ENCODE data around the gene IREB2. TPM values are rescaled to one million over a fixed set of nuclear protein-coding genes. Genes with fewer than 3 reads are reported as not detected.

The IREB2 gene
- total and polyA plus RNA-seq, 4 donors, result 9.8 to 71.5 (median 38.4) TPM

- Histone ChIP-seq H3K27me3 (ENCODE audit: control insufficient read depth in 3 of 3, insufficient read depth in 3 of 3, low read length in 2 of 3) (no peaks in the 10 kb centered on the region), H3K36me3 (ENCODE audit: control insufficient read depth in 4 of 4, insufficient read depth in 4 of 4, low read length in 4 of 4) (peaks cover 8 to 29% (median 10%) of the 10 kb centered on the region in 4 donors), H3K9me3 (ENCODE audit: control insufficient read depth in 4 of 4, insufficient read depth in 3 of 4, low read length in 3 of 4) (no peaks in the 10 kb centered on the region), H3K4me1 (ENCODE audit: control insufficient read depth in 5 of 5, insufficient read depth in 5 of 5, low read length in 5 of 5) (peaks cover 0 to 21% (median 7%) of the 10 kb centered on the region in 5 donors), H3K9ac (ENCODE audit: insufficient read depth in 1 of 2, low read length in 2 of 2) (no peak overlapping the region), H3K27ac (ENCODE audit: low read depth in 1 of 2, low read length in 1 of 2) (no peak overlapping the region), H3K4me3 (no peak overlapping the region)
- ATAC-seq (ENCODE audit: insufficient read depth, low FRiP score) (no peak), DNase-seq (no peak)
- TF ChIP-seq, protein P1, sequence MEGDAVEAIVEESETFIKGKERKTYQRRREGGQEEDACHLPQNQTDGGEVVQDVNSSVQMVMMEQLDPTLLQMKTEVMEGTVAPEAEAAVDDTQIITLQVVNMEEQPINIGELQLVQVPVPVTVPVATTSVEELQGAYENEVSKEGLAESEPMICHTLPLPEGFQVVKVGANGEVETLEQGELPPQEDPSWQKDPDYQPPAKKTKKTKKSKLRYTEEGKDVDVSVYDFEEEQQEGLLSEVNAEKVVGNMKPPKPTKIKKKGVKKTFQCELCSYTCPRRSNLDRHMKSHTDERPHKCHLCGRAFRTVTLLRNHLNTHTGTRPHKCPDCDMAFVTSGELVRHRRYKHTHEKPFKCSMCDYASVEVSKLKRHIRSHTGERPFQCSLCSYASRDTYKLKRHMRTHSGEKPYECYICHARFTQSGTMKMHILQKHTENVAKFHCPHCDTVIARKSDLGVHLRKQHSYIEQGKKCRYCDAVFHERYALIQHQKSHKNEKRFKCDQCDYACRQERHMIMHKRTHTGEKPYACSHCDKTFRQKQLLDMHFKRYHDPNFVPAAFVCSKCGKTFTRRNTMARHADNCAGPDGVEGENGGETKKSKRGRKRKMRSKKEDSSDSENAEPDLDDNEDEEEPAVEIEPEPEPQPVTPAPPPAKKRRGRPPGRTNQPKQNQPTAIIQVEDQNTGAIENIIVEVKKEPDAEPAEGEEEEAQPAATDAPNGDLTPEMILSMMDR (IDR thresholded peaks at IDR 0.05; ENCODE audit: control extremely low read depth, extremely low read depth), result no peak
- 67 to 77% methylated on average over 4 of the region's 4 CpGs for WGBS, 2 donors
Measured at GRCh38 chr15:78448441-78449219, 10.6 kb downstream of the IREB2 start.

- Histone ChIP-seq H3K36me3 (ENCODE audit: control insufficient read depth in 4 of 4, insufficient read depth in 4 of 4, low read length in 4 of 4) (peaks cover 8 to 23% (median 9%) of the 10 kb centered on the region in 4 donors), H3K9me3 (ENCODE audit: control insufficient read depth in 4 of 4, insufficient read depth in 3 of 4, low read length in 3 of 4) (no peaks in the 10 kb centered on the region), H3K4me3 (no peak overlapping the region), H3K4me1 (ENCODE audit: control insufficient read depth in 5 of 5, insufficient read depth in 5 of 5, low read length in 5 of 5) (peaks cover 0 to 25% (median 7%) of the 10 kb centered on the region in 5 donors), H3K9ac (ENCODE audit: insufficient read depth in 1 of 2, low read length in 2 of 2) (no peak overlapping the region), H3K27me3 (ENCODE audit: control insufficient read depth in 3 of 3, insufficient read depth in 3 of 3, low read length in 2 of 3) (no peaks in the 10 kb centered on the region), H3K27ac (ENCODE audit: low read depth in 1 of 2, low read length in 1 of 2) (no peak overlapping the region)
- 63 to 69% methylated on average over 8 of the region's 8 CpGs for WGBS, 2 donors
- ATAC-seq (ENCODE audit: insufficient read depth, low FRiP score) (no peak), DNase-seq (no peak)
- TF ChIP-seq, protein P1 (IDR thresholded peaks at IDR 0.05; ENCODE audit: control extremely low read depth, extremely low read depth), result no peak
Measured at GRCh38 chr15:78449220-78449999, 11.4 kb downstream of the IREB2 start.

DNA sequence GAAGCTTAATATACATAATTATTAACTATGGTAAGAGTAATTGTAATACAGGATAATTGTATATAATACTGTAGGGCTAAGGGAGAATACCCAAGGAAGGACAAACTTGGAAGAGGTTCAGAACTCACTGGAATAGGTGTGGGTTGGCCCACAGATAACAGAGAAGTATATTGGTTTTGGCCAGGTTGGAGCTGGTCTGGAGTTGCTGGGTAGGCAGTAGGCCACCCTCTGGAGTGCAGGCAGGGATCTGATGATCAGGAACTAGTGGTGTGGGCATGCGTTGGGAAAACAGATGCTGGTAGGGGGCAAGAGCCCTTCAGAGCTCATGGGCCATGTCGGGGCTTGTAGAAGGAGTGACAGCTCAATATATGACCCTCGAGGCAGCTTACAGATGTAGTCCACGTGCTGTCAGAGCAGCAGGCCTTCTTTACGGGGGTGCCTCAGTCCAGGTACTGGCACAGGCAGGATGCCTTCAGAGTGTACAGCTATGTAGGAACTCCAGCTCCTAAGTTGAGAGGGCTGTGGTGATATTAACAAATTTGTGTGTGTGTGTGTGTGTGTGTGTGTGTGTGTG lies 12.4 kb downstream of the IREB2 start:
- TF ChIP-seq, protein P1 (IDR thresholded peaks at IDR 0.05; ENCODE audit: control extremely low read depth, extremely low read depth), result no peak
- H3K36me3 ChIP-seq (ENCODE audit: control insufficient read depth in 4 of 4, insufficient read depth in 4 of 4, low read length in 4 of 4), result peaks cover 8 to 15% (median 9%) of the 10 kb centered on the region in 4 donors
- DNase-seq (no peak), ATAC-seq (ENCODE audit: insufficient read depth, low FRiP score) (no peak)
- 78 to 79% methylated on average over 5 of the region's 5 CpGs for WGBS, 2 donors
- H3K4me3 ChIP-seq, result no peak overlapping the region
- no peaks in the 10 kb centered on the region for H3K27me3 ChIP-seq (ENCODE audit: control insufficient read depth in 3 of 3, insufficient read depth in 3 of 3, low read length in 2 of 3)
- H3K27ac ChIP-seq (ENCODE audit: low read depth in 1 of 2, low read length in 1 of 2), result no peak overlapping the region
- no peak overlapping the region for H3K9ac ChIP-seq (ENCODE audit: insufficient read depth in 1 of 2, low read length in 2 of 2)
- H3K4me1 ChIP-seq (ENCODE audit: control insufficient read depth in 5 of 5, insufficient read depth in 5 of 5, low read length in 5 of 5), result peaks cover 6 to 34% (median 9%) of the 10 kb centered on the region in 5 donors
- no peaks in the 10 kb centered on the region for H3K9me3 ChIP-seq (ENCODE audit: control insufficient read depth in 4 of 4, insufficient read depth in 3 of 4, low read length in 3 of 4)
